ENCODE data around the gene PCNT.
"Not testable (repeated sequence)": the region's sequence is repeated elsewhere in the genome, so short reads cannot be mapped to it uniquely, and the experiment has no call there.

PCNT gene

GRCh38 chr21:46455575-46456385 lies 131.8 kb downstream of the PCNT start:
- peak; percentile 93 for DNase-seq

- DNase-seq: no peak
Observed at GRCh38 chr21:46456750-46457149, 132.8 kb downstream of the PCNT start.

DNA sequence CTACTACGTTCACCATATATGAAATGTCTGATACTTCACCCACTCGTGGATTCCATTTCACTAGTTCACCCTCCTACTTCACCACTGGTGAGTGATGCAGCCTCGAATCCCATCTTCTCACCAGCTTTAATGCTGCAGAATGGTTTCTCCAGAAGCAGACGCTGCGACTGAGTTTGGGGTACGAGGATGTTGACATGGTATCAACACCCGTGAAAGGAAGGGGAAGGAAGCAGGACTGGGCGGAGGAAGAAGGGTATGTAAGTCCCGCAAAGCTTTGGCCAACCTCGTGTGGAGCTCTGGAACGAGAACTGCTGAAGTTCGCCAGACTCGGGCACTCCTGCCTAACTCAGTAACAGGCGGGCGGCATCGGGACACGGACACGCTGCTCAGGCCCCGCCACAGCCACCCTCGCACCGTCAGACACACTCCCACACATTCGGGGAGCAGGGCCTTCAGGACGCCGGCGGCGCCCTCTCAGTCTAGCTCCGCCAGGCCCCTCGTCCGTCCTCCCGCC lies 133.9 kb downstream of the PCNT start:
- DNase-seq: peak; percentile 67

DNA sequence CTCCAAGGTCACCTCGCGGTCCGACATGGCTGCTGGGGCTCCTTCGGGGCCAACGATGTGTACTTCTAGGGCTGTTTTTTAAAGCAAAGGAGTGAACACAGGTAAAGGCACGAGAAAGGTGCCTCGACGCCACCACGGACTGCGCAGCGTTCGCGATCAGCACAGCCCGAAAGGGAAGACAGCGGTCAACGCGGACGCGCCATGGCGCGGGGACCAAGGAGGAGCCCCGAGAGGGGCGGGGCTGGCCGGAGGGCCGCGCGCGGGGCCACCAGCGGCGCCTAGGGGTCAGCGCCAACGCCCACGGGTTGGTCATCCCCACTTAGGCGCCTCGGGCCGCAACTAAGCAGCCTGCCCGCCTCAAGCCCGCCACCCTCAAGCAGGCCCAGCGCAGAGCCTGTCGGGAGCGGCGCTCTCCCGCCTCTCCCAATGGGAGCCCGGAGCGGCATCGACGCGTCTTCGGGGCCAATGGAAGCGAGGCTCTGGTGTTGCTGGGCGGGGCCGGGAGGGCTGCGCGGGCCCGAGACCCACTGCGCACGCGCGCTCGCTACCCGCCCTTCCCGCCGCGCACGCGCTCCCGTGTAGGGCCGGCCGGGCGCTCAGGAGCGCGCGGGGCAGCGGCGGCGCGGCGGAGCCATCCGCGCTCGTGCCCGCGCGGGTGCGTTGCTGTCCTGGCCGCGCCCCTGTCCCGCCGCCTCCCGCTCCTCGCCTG lies 134.5 kb downstream of the PCNT start, which contains the start of gene DIP2A:
TSS of gene DIP2A (plus strand) at position 577 of the 709 bp plus-strand sequence. CDS start 241 bp downstream, outside the sequence.
- DNase-seq: peak; percentile 98

- DNase-seq: no peak
Observed at GRCh38 chr21:46459024-46459355, 135.0 kb downstream of the PCNT start.

- peak; percentile 63 for DNase-seq
Observed at GRCh38 chr21:46459356-46460112, 135.6 kb downstream of the PCNT start.

DNA sequence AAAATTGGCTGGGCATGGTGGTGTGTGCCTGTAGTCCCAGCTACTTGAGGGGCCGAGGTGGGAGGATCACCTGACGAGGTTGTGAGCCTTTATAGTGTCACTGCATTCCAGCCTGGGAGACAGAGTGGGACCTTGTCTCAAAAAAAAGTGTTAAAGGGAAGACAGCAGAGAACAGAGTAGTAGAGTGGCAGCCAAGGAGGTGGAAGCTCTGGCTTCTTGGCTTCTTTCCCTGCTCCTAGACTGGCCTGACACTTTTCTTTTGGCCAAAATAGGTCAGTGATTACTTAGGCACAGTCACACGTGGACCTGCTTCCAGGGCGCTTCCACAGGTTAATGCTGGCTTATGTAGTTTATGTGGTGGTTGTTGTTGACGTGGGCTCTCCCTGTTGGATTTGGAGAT lies 138.0 kb downstream of the PCNT start:
- DNase-seq: no peak

DNA sequence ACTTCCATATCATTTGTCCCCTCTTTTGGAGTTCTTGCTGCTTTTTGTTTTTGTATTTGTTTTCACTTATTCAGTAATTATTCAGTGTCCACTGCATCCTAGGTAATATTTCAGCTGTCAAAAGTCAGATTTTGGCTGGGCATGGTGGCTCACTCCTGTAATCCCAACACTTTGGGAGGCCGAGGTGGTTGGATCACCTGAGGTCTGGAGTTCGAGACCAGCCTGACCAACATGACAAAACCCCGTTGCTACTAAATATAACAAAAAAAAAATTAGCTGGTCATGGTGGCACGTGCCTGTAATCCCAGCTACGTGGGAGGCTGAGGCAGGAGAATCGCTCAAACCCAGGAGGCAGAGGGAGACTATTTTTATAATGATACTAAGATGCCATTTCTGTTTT lies 141.2 kb downstream of the PCNT start:
- DNase-seq: not testable (repeated sequence)

- DNase-seq: no peak
Observed at GRCh38 chr21:46465651-46466050, 141.7 kb downstream of the PCNT start.

DNA sequence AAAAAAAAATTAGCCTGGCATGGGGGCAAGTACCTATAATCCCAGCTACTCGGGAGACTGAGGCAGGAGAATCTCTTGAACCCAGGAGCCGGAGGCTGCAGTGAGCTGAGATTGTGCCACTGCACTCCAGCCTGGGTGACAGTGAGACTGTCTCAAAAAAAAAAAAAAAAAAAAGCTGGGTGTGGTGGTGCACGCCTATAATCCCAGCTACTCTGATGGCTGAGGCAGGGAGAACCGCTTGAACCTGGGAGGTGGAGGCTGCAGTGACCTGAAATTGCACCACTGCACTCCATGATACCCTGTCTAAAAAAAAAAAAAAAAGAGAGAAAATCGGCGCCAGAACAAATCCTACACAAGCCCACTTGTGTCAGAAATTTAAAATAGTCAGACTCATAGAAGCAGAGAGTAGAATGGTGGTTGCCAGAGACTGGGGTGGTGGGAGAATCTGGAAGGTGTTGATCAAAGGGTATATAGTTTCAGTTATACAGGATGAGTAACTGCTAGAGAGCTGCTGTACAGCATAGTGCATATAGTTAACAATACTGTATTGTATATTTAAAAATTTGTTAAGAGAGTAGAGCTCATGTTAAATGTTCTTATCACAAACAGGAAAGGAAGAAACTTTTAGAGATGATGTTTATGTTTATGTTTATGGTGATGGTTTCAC lies 144.3 kb downstream of the PCNT start:
- no peak for DNase-seq

DNA sequence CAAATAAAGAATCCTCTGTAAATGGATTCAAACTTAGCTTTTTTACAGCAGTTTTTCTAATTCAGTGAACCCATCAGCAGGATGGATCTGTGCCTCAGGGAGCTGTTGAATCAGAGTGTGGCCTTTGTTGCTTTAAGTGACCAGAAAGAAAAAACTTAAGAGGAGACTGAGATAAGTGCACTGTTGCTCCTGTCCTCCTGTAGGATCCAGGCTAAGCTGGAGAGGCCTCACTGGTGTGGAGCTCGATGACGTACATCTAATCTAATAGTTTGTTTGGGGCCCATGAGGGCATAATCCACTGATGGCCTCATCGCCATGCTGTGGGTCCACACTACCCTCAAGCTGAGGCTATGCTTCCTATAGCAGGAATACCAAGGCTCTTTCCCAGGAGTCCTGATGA lies 145.3 kb downstream of the PCNT start:
- no peak for DNase-seq

DNA sequence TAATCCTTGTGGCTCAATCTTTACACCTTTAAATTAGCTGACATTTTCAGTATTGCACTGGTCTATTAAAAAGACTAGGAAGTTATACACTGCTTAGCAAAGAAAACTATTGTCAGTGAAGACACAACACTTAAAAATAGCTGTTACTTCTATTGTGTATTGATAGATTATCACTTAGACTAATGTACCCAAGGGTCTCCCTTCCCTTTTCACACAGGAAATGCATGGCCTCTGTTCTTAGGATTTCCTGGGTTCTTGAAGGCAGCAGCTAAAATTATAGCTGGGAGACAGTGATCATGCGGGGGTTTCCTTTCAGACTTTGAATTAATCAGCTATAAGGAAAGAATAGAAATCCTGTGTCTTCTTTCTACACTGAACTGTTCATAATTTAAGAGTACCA lies 147.6 kb downstream of the PCNT start:
- DNase-seq: no peak

DNA sequence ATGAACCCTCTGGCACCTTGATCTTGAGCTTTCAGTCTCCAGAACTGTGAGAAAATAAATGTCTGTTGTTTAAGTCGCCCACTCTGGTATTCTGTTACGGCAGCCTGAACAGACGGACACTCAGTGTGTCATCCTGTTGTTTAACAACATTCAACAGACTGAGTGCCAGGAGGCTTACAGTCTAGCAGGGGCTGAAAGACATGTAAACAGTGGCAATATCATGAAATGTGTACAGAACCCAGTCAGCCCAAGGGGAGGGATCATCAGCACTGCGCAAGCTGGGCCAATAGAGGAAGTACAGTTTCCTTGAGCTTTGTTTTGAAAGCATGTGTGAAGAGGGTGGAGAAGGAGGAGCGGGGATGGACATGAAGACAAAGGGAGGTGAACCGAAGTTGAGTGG lies 148.3 kb downstream of the PCNT start:
- DNase-seq: peak; percentile 51

DNA sequence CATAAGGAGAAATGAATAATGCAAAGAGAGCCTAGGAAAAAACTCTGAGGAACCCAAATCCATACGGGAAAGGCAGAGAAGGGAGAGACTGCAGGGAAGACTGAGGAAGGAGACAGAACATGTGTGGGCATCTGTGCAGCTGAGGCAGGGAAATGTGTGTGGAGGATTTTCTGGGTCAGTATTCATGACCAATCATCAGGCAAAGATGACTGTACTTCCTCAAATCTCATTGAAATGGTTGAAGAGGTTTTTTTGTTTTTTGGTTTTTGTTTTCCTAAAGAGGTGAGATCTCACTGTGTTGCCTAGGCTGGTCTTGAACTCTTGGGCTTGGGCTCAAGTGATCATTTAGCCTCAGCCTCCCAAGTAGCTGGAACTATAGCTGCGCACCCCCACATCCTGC lies 150.4 kb downstream of the PCNT start:
- DNase-seq: no peak

DNA sequence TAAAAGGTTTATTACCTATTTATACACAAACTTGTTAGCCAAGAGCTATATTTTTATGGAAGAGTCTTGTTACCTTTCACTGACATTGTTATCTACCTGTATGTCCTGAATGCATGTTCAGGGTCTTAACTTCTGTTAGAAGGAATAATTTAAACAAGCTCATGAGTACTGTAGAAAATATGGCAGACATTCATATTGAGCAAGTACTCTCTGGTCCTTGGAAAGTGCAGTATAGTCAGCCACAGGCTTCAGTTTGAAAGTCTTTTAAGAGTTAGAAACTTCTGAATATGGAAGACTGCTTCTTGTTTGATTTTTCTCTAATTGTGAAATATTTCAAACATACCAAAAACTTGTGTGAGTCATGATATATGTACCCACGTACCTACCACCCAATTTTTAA lies 151.3 kb downstream of the PCNT start:
- DNase-seq: no peak

DNA sequence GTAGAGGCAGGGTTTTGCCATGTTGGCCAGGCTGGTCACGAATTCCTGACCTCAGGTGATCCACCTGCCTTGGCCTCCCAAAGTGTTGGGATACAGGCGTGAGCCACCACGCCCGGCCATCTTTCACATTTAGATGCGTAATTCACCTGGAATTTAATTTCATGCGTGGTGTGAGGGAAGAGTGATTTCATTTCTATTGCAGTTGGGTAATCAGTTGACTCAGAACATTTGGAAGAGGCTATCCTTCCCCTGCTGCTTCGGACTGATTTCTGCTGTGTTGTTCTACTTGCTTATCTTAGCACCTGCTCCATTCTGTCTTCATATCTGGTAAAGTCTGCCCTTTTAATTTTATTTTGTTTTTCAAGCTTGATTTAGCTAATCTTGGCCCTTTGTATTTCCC lies 153.8 kb downstream of the PCNT start:
- no peak for DNase-seq

DNA sequence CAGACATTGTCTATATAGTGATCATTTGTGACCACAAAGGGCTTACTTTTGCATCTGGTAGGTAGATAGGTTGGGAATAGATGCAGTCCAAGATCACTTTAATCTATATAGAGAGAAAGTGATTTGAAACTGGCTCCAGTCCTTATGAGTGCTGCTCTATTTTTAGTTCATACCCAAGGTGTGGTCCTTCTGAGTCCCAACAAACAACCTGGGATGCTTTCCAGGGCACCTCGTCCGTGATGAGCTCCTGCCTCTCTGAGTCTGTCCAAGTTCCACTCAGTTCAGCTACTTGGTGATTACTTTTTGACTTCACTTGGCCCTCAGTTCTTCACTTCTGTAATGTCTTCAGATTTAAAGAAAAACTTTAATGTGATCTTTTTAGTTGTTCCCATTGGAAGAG lies 155.0 kb downstream of the PCNT start:
- DNase-seq: no peak

DNA sequence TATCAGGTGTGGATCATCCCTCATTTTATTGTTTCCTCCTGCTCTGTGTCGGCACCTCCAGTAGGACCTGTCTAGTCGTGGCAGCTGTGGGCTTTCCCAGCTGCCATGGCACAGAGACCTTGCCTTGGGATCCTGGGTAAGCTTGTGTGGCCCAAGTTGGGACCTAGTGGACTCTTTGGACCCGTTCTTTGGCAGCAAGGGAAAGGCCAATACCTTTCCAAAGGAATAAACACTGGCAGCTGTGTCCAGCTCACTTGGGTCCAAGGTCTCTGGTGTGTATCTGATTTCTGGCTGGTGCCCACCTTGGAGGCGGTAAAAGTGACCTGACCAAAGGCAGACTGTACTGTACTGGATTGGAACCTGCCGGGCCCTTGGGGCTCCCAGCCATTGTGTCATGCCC lies 156.5 kb downstream of the PCNT start:
- no peak for DNase-seq

GRCh38 chr21:46482225-46482845 lies 158.4 kb downstream of the PCNT start:
- DNase-seq: peak; percentile 16

GRCh38 chr21:46482846-46483231 lies 158.9 kb downstream of the PCNT start:
- no peak for DNase-seq

DNA sequence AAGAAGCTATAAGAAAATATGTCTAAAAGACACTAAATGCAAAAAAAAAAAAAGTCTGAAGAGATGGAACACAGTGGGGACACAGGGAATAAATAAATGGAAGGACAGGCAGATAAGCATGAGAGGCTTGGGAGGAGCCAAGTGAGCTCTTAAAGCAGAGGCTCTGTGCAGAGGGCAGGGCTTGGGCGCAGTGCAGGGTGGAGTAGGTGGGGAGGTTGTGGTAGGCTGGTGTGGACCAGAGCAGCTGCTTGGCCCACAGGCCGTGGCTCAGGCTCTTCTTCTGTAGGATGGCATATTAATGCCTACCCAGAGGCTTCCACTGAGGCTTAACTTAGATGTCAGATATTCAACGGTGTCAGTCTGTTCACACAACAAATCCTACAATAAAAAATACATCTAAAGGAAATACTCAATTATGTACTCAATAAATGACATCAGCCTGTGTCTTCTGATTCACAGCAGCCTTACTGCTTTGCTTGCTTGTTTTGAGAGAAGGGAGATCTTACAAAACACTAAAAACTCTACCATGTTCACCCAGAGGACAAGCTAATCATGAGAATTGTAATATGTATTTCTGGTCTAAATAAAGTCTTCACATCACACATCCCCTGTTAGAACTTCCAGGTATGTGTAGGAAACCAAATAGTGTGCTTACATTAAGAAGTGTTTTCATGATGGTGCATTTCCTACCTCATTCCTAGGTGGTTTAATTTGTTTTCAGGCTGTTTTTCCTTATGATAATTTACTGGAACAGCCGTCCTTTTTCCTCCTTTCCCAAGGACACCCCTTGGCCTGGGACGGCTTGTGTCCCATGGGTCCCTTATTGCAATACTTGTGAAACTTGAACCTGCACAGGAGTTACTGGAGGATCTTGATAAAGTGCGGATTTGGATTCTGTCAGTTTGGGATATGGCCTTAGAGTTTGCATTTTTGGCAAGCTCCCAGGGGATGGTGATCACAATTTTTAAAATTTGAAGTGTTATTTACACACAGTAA lies 159.6 kb downstream of the PCNT start:
- DNase-seq: peak; percentile 70
